Calu3 (cell line): ENCODE measurements around the gene TSPAN10. TPM values are rescaled to one million over a fixed set of nuclear protein-coding genes. Genes with fewer than 3 reads are reported as not detected.

Source experiments
- BruUV-seq: library from RNA; stranded (reverse); fragments of 400-500 nt; replicated peaks from 2 replicates; lab custom pipeline; 2021; lab: Mats Ljungman, UMichigan
- CTCF ChIA-PET: fragments of 300-600 bp; sonication (Branson Sonifier 250); formaldehyde crosslinking; loops from one replicate; lab custom pipeline; 2022; ENCODE audit warnings: antibody characterized with exemption; lab: Charles Lee
- DNase-seq: peaks from one replicate; pipeline ENCODE4 v3.0.0; 2022
- H3K27ac Mint-ChIP-seq: one replicate; pipeline ENCODE4 v1.8.0; 2022; ENCODE audit warnings: mixed read lengths; ENCODE audit not compliant: unreplicated experiment
- H3K27me3 Mint-ChIP-seq: one replicate; pipeline ENCODE4 v1.8.0; 2022; ENCODE audit warnings: mixed read lengths; ENCODE audit not compliant: unreplicated experiment
- H3K36me3 Mint-ChIP-seq: one replicate; pipeline ENCODE4 v1.8.0; 2022; ENCODE audit warnings: mild to moderate bottlenecking, moderate library complexity, mixed read lengths; ENCODE audit not compliant: insufficient read depth, unreplicated experiment
- H3K4me1 Mint-ChIP-seq: one replicate; pipeline ENCODE4 v1.8.0; 2022; ENCODE audit warnings: mild to moderate bottlenecking, low read depth, mixed read lengths; ENCODE audit not compliant: unreplicated experiment
- H3K4me3 Mint-ChIP-seq: one replicate; pipeline ENCODE4 v1.8.0; 2022; ENCODE audit warnings: mild to moderate bottlenecking, low read depth, moderate library complexity, mixed read lengths; ENCODE audit not compliant: unreplicated experiment
- H3K9me3 Mint-ChIP-seq: one replicate; pipeline ENCODE4 v1.8.0; 2022; ENCODE audit warnings: low read depth, mixed read lengths; ENCODE audit not compliant: unreplicated experiment
- intact Hi-C: fragments of 100-400 bp; cut with micrococcal nuclease; formaldehyde crosslinking; loops from one replicate; pipeline ENCODE4 v1.10.0; 2022; ENCODE audit not compliant: unreplicated experiment
- total RNA-seq: library from RNA; stranded (reverse); gene quantifications from 2 replicates; pipeline ENCODE4 v1.2.3, GENCODE V29; 2022
- TF ChIP-seq, protein P1 (sequence below): fragments of 200-600 bp; IDR thresholded peaks from one replicate; pipeline ENCODE4 v1.8.0; 2022; ENCODE audit warnings: antibody characterized with exemption; ENCODE audit not compliant: unreplicated experiment

Gene TSPAN10
- total RNA-seq, 1 experiment from 2014 or later, result 2.9 TPM

DNA sequence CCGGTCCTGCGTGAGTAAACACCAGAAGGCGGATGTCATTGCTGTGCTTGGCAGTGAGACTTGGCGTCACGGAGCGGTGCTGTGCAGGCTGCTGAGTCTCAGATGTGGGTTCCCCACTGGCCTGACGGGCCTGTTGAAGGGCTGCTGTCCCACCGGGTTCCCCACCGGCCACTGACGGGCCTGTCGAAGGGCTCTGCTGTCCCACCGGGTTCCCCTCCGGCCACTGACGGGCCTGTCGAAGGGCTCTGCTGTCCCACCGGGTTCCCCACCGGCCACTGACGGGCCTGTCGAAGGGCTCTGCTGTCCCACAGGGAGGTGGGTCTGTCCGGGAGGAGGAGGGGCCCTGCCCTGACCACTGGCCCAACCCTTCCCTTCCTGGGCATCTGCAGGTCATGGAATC lies 49.6 kb downstream of the TSPAN10 start:
- no peak for DNase-seq

DNA sequence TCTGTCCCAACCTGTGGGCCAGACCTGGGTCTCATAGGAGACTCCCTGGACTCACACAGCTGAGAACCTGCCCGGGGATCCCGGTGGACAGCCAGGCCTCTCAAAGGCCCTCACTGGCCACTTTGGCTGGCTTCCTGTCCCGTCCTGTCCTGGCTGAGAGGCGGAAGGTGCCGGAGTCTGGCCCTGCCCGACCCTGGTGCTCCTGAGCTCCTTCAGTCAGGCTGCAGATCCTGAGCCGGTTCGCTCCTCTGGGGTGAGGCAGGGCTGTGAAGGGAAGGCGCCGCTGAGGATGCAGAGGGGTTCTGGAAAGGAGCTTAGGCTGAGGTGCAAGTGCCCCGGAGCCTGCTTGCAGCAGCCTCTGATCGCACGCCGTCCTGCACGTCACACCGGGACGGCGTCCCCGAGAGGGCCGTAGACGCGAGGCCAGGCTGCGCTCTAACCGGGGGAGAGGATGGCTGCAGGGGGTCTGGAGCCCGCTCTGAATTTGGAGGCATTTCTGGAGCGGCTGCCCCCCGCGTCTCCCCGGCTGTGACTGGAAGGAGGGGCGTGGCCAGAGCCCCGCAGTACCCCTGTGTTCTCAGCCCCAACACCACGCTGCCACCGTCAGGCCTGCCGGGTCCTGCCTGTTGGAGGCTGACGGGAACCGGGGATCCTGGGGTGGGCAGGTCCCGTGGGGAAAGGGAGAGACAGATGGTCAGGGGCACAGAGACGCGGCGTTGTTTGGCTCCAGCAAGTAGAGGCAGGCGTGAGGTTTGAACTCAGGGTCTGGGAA lies 51.0 kb downstream of the TSPAN10 start:
- intact Hi-C loops, result no loop called here
- CTCF ChIA-PET, result no interaction called here
- DNase-seq, result no peak
- no peak overlapping the region for H3K4me3 Mint-ChIP-seq
- no peaks in the 10 kb centered on the region for H3K9me3 Mint-ChIP-seq
- no peaks in the 10 kb centered on the region for H3K27me3 Mint-ChIP-seq
- TF ChIP-seq, protein P1, sequence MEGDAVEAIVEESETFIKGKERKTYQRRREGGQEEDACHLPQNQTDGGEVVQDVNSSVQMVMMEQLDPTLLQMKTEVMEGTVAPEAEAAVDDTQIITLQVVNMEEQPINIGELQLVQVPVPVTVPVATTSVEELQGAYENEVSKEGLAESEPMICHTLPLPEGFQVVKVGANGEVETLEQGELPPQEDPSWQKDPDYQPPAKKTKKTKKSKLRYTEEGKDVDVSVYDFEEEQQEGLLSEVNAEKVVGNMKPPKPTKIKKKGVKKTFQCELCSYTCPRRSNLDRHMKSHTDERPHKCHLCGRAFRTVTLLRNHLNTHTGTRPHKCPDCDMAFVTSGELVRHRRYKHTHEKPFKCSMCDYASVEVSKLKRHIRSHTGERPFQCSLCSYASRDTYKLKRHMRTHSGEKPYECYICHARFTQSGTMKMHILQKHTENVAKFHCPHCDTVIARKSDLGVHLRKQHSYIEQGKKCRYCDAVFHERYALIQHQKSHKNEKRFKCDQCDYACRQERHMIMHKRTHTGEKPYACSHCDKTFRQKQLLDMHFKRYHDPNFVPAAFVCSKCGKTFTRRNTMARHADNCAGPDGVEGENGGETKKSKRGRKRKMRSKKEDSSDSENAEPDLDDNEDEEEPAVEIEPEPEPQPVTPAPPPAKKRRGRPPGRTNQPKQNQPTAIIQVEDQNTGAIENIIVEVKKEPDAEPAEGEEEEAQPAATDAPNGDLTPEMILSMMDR, result no peak
- H3K27ac Mint-ChIP-seq, result no peak overlapping the region
- no TSS peak for BruUV-seq
- H3K4me1 Mint-ChIP-seq, result no peaks in the 10 kb centered on the region
- peaks cover 87% of the 10 kb centered on the region for H3K36me3 Mint-ChIP-seq

More for the DNA sequence above, 49.6 kb downstream of the TSPAN10 start:
- Mint-ChIP-seq H3K27me3 (no peaks in the 10 kb centered on the region), H3K4me1 (peaks cover 9% of the 10 kb centered on the region), H3K27ac (no peak overlapping the region), H3K9me3 (no peaks in the 10 kb centered on the region), H3K4me3 (no peak overlapping the region), H3K36me3 (peaks cover 85% of the 10 kb centered on the region)
- CTCF ChIA-PET, result no interaction called here
- BruUV-seq, result no TSS peak
- intact Hi-C loops, result no loop called here
- TF ChIP-seq, protein P1, result no peak

DNA sequence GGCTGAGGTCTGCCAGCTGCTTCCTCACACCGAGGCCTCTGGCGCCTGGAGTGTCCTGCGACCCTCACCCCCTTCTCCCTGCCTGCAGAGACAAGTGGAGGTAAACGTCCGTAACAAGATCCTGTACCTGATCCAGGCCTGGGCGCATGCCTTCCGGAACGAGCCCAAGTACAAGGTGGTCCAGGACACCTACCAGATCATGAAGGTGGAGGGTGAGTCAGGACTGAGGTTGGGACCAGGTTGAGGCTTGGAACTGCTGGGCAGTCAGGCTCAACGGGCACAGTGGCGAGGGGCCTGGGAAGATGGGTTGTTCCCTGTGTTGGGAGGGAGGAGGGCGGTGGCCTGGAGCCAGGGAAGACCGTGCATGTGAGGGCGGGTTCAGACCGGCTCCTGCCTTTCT lies 51.6 kb downstream of the TSPAN10 start:
- Mint-ChIP-seq H3K27me3 (no peaks in the 10 kb centered on the region), H3K36me3 (peaks cover 85% of the 10 kb centered on the region), H3K4me1 (no peaks in the 10 kb centered on the region), H3K9me3 (no peaks in the 10 kb centered on the region), H3K4me3 (no peak overlapping the region), H3K27ac (no peak overlapping the region)
- DNase-seq, result no peak
- CTCF ChIA-PET, result no interaction called here
- TF ChIP-seq, protein P1, result no peak
- intact Hi-C loops, result no loop called here
- BruUV-seq, result no TSS peak

DNA sequence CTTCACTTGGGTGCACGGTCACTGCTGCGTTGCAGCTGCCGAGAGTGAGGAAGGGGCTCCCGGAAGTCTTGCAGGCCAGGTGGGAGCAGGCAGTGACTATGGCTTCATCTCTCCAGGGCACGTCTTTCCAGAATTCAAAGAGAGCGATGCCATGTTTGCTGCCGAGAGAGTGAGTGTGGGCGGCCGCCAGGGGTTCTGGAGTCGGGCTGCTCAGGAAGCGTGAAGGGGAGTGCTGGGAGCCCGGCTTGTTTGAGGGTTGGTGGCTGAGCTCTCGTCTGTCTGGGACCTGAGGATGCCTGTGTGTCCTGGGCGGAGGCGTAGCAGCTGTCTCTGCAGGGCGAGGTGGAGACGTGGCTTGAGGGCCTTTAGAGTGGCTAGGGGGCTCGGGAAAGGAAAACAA lies 53.1 kb downstream of the TSPAN10 start:
- CTCF ChIA-PET, result no interaction called here
- intact Hi-C loops, result no loop called here
- peaks cover 83% of the 10 kb centered on the region for H3K36me3 Mint-ChIP-seq
- DNase-seq, result no peak
- H3K27me3 Mint-ChIP-seq, result no peaks in the 10 kb centered on the region
- H3K4me1 Mint-ChIP-seq, result no peaks in the 10 kb centered on the region
- H3K27ac Mint-ChIP-seq, result no peak overlapping the region
- TF ChIP-seq, protein P1, result no peak
- no peaks in the 10 kb centered on the region for H3K9me3 Mint-ChIP-seq
- no TSS peak for BruUV-seq
- H3K4me3 Mint-ChIP-seq, result no peak overlapping the region
